Loucy (cell line): ENCODE data around the gene LMBR1.

ENCODE experiments used
- EZH2phosphoT487 ChIP-seq: fragments of 200-600 bp; IDR thresholded peaks from 2 replicates; pipeline ENCODE4 v1.6.1; 2018; ENCODE audit warnings: antibody characterized with exemption, mild to moderate bottlenecking, moderate library complexity, borderline replicate concordance
- TF ChIP-seq, protein P1 (sequence below): fragments of 200-600 bp; sonication (generic); conservative IDR thresholded peaks from 2 replicates; pipeline ENCODE4 v1.5.1; 2014; ENCODE audit warnings: mild to moderate bottlenecking, antibody characterized with exemption, low read length

DNA sequence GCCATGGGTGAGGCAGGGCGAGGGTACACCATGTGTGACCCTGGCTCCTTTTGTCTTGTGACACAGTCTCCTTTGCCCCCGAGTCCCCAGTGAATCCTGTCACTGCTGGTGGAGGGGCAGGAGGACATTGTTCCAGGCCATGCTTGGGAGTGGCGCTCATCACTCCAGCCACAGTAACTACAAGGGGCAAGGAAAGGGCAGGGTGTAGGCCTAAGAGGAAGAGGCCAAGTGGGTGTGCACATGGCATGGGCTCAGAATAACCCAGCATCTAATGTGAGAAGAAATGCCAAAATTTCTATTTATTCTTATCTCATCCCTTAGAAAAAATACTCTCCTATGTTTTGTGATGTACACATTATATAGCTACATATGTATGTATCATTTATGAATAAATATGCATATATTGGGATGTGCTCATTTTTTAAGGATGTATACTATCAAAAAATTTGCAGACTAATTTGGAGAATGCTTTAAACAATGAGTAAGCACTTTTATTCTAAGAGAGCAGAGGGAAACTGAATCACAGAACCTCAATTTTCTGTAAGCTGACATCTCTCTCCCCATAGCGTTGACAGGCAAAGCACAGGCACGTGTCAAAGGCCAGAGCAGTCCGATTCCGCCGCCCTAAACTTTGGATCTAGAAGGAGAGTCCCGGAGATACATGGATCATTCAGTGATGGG is 215.5 kb downstream of the LMBR1 start:
- TF ChIP-seq, protein P1, sequence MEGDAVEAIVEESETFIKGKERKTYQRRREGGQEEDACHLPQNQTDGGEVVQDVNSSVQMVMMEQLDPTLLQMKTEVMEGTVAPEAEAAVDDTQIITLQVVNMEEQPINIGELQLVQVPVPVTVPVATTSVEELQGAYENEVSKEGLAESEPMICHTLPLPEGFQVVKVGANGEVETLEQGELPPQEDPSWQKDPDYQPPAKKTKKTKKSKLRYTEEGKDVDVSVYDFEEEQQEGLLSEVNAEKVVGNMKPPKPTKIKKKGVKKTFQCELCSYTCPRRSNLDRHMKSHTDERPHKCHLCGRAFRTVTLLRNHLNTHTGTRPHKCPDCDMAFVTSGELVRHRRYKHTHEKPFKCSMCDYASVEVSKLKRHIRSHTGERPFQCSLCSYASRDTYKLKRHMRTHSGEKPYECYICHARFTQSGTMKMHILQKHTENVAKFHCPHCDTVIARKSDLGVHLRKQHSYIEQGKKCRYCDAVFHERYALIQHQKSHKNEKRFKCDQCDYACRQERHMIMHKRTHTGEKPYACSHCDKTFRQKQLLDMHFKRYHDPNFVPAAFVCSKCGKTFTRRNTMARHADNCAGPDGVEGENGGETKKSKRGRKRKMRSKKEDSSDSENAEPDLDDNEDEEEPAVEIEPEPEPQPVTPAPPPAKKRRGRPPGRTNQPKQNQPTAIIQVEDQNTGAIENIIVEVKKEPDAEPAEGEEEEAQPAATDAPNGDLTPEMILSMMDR = no peak
- no peak for TF ChIP-seq EZH2phosphoT487
